Panc1 (cell line): Measurements from ENCODE around the gene RAPGEF3. TPM values are rescaled to one million over a fixed set of nuclear protein-coding genes. Genes with fewer than 3 reads are reported as not detected.
A peak's percentile ranks its signal among the peaks of the same experiment; 100 is the strongest.

Experiments
- ATAC-seq: fragments of 200-7000 bp; cut with Tn5 transposase; 2 replicates; pipeline ENCODE4 v1.9.1; 2020; ENCODE audit warnings: mild to moderate bottlenecking, moderate library complexity
- BruUV-seq: library from RNA; stranded (reverse); fragments of 400-500 nt; replicated peaks from 2 replicates; lab custom pipeline; 2021; lab: Mats Ljungman, UMichigan
- CTCF ChIA-PET: fragments of 300-600 bp; sonication (Branson Sonifier 250); formaldehyde crosslinking; loops from one replicate; lab custom pipeline; 2022; ENCODE audit warnings: antibody characterized with exemption; lab: Charles Lee
- POLR2A ChIA-PET: fragments of 300-600 bp; sonication (Branson Sonifier 250); formaldehyde crosslinking; loops from one replicate; lab custom pipeline; 2022; ENCODE audit warnings: antibody characterized with exemption; lab: Charles Lee
- DNase-seq: peaks from one replicate; pipeline ENCODE4 v3.0.0-alpha.2; 2010; ENCODE audit warnings: low read depth, low spot score
- H3K27ac ChIP-seq: 2 replicates; pipeline ENCODE4 v1.5.1; 2011; ENCODE audit warnings: mild to moderate bottlenecking, low read length, inconsistent platforms
- H3K27me3 ChIP-seq: fragments of 200-500 bp; sonication (Bioruptor generic); 2 replicates; pipeline ENCODE4 v1.6.0; 2014; ENCODE audit warnings: low read length, inconsistent platforms; ENCODE audit not compliant: control insufficient read depth, insufficient read depth
- H3K36me3 ChIP-seq: fragments of 200-500 bp; sonication (Bioruptor generic); 2 replicates; pipeline ENCODE4 v1.5.1; 2014; ENCODE audit warnings: inconsistent platforms, mild to moderate bottlenecking, low read length, moderate library complexity; ENCODE audit not compliant: control insufficient read depth, insufficient read depth
- H3K4me1 ChIP-seq: 2 replicates; pipeline ENCODE4 v1.5.1; 2011; ENCODE audit warnings: inconsistent platforms, mild to moderate bottlenecking, low read length, moderate library complexity; ENCODE audit not compliant: control insufficient read depth, insufficient read depth
- H3K4me3 ChIP-seq, 2 experiments: 2 replicates each; pipeline ENCODE4 v1.5.1; 2011 to 2012; ENCODE audit warnings: low read depth in 2 of 2, low read length in 2 of 2, mild to moderate bottlenecking in 2 of 2, inconsistent platforms in 1 of 2, moderate library complexity in 1 of 2
- H3K9me3 ChIP-seq: fragments of 200-500 bp; sonication (Bioruptor generic); 2 replicates; pipeline ENCODE4 v1.5.1; 2014; ENCODE audit warnings: low read depth, mild to moderate bottlenecking, inconsistent platforms, low read length, moderate library complexity; ENCODE audit not compliant: control insufficient read depth, insufficient read depth
- POLR2AphosphoS5 ChIP-seq: IDR thresholded peaks from 2 replicates; pipeline ENCODE4 v1.6.1; 2012; ENCODE audit warnings: mild to moderate bottlenecking, low read depth, low read length, moderate library complexity
- SIN3A ChIP-seq: IDR thresholded peaks from 2 replicates; pipeline ENCODE4 v1.6.1; 2012; ENCODE audit warnings: low read depth, mild to moderate bottlenecking, low read length, moderate library complexity, borderline replicate concordance; ENCODE audit not compliant: insufficient read depth
- TCF7L2 ChIP-seq: IDR thresholded peaks from 2 replicates; pipeline ENCODE4 v1.6.1; 2011; ENCODE audit warnings: mild to moderate bottlenecking, low read depth, low read length, inconsistent platforms
- in situ Hi-C: cut with HindIII; loops from 2 replicates; pipeline ENCODE4 v1.10.0; 2016; ENCODE audit warnings: low sequenced_read_pairs, low pct_unique_long_range_greater_than_20kb
- intact Hi-C: fragments of 100-400 bp; cut with micrococcal nuclease; formaldehyde crosslinking; loops from one replicate; pipeline ENCODE4 v1.10.0; 2022; ENCODE audit not compliant: unreplicated experiment
- total RNA-seq: library from RNA; stranded (reverse); gene quantifications from one replicate; pipeline ENCODE4 v1.2.1, GENCODE V29; 2021; ENCODE audit not compliant: unreplicated experiment
- TF ChIP-seq, protein P1 (sequence below), 2 experiments: IDR thresholded peaks; 2 replicates each; pipeline ENCODE4 v1.6.1; 2011 to 2012; ENCODE audit warnings: low read depth in 2 of 2, control low read depth in 1 of 2, low read length in 1 of 2, mild to moderate bottlenecking in 1 of 2, moderate library complexity in 1 of 2; ENCODE audit not compliant: insufficient read depth in 1 of 2
- TF ChIP-seq, protein P2 (sequence below): fragments of 450-650 bp; IDR thresholded peaks from 2 replicates; pipeline ENCODE4 v1.5.1; 2017; ENCODE audit warnings: mild to moderate bottlenecking

RAPGEF3 gene
- total RNA-seq, 1 experiment from 2014 or later = 5.8 TPM

DNA sequence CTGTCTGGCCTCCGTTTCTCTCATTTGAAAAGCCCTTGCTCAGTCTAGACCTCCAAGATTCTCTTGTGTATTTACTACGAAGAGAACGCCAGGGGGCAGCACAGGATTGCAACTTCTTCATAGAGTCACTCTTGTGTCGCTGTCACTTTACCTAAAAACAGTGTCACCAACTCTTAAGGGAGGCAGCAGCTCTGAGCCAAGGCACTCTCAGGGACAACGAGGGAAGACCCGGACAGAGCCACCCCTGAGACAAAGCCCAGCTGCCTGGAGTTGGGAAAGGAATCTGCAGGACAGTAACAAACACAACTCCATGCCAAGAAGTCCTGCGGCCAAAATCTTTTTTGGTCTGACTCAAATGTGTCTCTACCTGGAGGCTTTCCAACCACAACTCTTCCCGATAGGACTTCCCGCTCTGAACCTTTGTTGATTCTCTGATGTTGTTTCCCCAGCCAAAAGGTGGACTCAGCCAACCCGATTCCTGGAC lies 43.2 kb downstream of the RAPGEF3 start:
- Histone ChIP-seq H3K4me3 (no peak overlapping the region), H3K9me3 (no peaks in the 10 kb centered on the region), H3K27ac (no peak overlapping the region), H3K4me1 (peaks cover 3% of the 10 kb centered on the region; the same call in 1 of the 2 replicates), H3K27me3 (no peaks in the 10 kb centered on the region), H3K36me3 (no peaks in the 10 kb centered on the region)
- in situ Hi-C loops (no loop called here), intact Hi-C loops (loop anchor here (2.0 to 10.0 kb wide), 2 partner anchors 63 to 119 kb away; no protein-coding TSS in a partner anchor)
- ATAC-seq (peak; percentile 88), DNase-seq (no peak)
- BruUV-seq = no TSS peak
- POLR2A ChIA-PET = no interaction called here
- CTCF ChIA-PET = no interaction called here
- TF ChIP-seq POLR2AphosphoS5 (no peak), TCF7L2 (no peak), SIN3A (no peak)
- TF ChIP-seq, protein P1, sequence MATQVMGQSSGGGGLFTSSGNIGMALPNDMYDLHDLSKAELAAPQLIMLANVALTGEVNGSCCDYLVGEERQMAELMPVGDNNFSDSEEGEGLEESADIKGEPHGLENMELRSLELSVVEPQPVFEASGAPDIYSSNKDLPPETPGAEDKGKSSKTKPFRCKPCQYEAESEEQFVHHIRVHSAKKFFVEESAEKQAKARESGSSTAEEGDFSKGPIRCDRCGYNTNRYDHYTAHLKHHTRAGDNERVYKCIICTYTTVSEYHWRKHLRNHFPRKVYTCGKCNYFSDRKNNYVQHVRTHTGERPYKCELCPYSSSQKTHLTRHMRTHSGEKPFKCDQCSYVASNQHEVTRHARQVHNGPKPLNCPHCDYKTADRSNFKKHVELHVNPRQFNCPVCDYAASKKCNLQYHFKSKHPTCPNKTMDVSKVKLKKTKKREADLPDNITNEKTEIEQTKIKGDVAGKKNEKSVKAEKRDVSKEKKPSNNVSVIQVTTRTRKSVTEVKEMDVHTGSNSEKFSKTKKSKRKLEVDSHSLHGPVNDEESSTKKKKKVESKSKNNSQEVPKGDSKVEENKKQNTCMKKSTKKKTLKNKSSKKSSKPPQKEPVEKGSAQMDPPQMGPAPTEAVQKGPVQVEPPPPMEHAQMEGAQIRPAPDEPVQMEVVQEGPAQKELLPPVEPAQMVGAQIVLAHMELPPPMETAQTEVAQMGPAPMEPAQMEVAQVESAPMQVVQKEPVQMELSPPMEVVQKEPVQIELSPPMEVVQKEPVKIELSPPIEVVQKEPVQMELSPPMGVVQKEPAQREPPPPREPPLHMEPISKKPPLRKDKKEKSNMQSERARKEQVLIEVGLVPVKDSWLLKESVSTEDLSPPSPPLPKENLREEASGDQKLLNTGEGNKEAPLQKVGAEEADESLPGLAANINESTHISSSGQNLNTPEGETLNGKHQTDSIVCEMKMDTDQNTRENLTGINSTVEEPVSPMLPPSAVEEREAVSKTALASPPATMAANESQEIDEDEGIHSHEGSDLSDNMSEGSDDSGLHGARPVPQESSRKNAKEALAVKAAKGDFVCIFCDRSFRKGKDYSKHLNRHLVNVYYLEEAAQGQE (IDR thresholded peaks at IDR 0.05; ENCODE audit: insufficient read depth in 1 of 2, low read depth in 2 of 2, low read length in 1 of 2) = no peak
- TF ChIP-seq, protein P2, sequence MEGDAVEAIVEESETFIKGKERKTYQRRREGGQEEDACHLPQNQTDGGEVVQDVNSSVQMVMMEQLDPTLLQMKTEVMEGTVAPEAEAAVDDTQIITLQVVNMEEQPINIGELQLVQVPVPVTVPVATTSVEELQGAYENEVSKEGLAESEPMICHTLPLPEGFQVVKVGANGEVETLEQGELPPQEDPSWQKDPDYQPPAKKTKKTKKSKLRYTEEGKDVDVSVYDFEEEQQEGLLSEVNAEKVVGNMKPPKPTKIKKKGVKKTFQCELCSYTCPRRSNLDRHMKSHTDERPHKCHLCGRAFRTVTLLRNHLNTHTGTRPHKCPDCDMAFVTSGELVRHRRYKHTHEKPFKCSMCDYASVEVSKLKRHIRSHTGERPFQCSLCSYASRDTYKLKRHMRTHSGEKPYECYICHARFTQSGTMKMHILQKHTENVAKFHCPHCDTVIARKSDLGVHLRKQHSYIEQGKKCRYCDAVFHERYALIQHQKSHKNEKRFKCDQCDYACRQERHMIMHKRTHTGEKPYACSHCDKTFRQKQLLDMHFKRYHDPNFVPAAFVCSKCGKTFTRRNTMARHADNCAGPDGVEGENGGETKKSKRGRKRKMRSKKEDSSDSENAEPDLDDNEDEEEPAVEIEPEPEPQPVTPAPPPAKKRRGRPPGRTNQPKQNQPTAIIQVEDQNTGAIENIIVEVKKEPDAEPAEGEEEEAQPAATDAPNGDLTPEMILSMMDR = peak; percentile 88

DNA sequence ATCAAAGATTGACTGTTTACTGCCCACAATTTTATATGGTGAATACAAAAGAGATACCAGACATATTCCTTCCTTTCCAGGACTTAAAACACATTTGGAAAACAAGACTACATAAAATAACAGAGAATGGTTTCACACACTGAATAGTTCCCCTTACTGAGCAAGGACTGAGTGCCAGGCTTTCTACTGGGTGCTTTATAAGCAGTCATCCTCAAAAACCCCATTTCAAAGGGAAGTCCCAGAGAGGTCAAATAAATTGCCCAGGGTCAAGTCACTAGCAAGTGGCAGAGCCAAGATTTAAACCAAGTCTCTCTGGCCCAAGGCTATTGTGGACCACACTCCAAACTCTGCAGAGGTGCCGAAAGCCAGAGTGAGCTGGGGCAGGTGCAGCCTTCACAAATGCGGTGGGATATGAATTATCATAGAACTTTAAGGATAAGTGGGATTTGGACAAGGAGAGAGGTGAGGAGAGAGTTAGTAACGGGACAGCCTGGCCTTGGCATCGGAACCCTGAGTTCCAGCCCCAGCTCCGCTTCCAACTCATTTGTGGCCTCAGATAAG lies 43.8 kb downstream of the RAPGEF3 start:
- intact Hi-C loops = loop anchor here (2.0 to 10.0 kb wide), 2 partner anchors 64 to 120 kb away; no protein-coding TSS in a partner anchor
- TF ChIP-seq POLR2AphosphoS5 (no peak), TCF7L2 (no peak), SIN3A (no peak)
- TF ChIP-seq, protein P2 = no peak
- TF ChIP-seq, protein P1 (IDR thresholded peaks at IDR 0.05; ENCODE audit: insufficient read depth in 1 of 2, low read depth in 2 of 2, low read length in 1 of 2) = no peak
- Histone ChIP-seq H3K4me3 (no peak overlapping the region), H3K27me3 (no peaks in the 10 kb centered on the region), H3K4me1 (peaks cover 3% of the 10 kb centered on the region; the same call in 1 of the 2 replicates), H3K9me3 (no peaks in the 10 kb centered on the region), H3K36me3 (no peaks in the 10 kb centered on the region), H3K27ac (no peak overlapping the region)
- ChIA-PET POLR2A (no interaction called here), CTCF (no interaction called here)
- DNase-seq (no peak), ATAC-seq (peak; percentile 7)
- in situ Hi-C loops = no loop called here
- BruUV-seq = no TSS peak
